Endothelial cell of umbilical vein (primary cell): ENCODE data around the gene TSNAX. TPM values are rescaled to one million over a fixed set of nuclear protein-coding genes. Genes with fewer than 3 reads are reported as not detected.

Experiments used
- BruUV-seq: library from RNA; stranded (reverse); fragments of 400-500 nt; replicated peaks from 2 replicates; lab custom pipeline; 2021; lab: Mats Ljungman, UMichigan
- CTCF ChIA-PET: fragments of 300-600, 350-600 bp; sonication (Branson Sonifier 250); formaldehyde crosslinking; loops from one replicate; lab custom pipeline; 2021; ENCODE audit warnings: antibody characterized with exemption, inconsistent platforms; lab: Charles Lee
- POLR2A ChIA-PET: fragments of 300-600, 350-600 bp; sonication (Branson Sonifier 250); formaldehyde crosslinking; loops from one replicate; lab custom pipeline; 2021; ENCODE audit warnings: antibody characterized with exemption, inconsistent platforms; lab: Charles Lee
- DNase-seq: peaks from one replicate; pipeline ENCODE4 v3.0.0-alpha.2; 2011; ENCODE audit warnings: low read depth, low spot score
- FAIRE-seq: peaks from 2 replicates; lab custom pipeline; 2011; peaks lifted over from hg19 to GRCh38; lab: Jason Lieb, UNC
- H2AFZ ChIP-seq: 2 replicates; pipeline ENCODE4 v1.6.0; 2012; ENCODE audit warnings: low read depth, low read length, control low read depth, inconsistent platforms
- H3K27ac ChIP-seq: 2 replicates; pipeline ENCODE4 v1.5.1; 2011; ENCODE audit warnings: low read depth, mild to moderate bottlenecking, control low read depth, low read length, moderate library complexity; ENCODE audit not compliant: insufficient read depth
- H3K27me3 ChIP-seq, 2 experiments: 2 replicates each; pipeline versions ENCODE4 v1.6.0 to v1.6.1; 2011; ENCODE audit warnings: low read length in 2 of 2, mixed read lengths in 1 of 2; ENCODE audit not compliant: control insufficient read depth in 2 of 2, insufficient read depth in 2 of 2
- H3K36me3 ChIP-seq, 2 experiments: 2 replicates in 1 of 2; 3 replicates in 1 of 2; pipeline ENCODE4 v1.5.1; 2011; ENCODE audit warnings: low read length in 2 of 2, mild to moderate bottlenecking in 1 of 2, moderate library complexity in 1 of 2; ENCODE audit not compliant: control insufficient read depth in 2 of 2, insufficient read depth in 2 of 2; ENCODE audit errors: extremely low read depth in 1 of 2
- H3K4me1 ChIP-seq: 3 replicates; pipeline ENCODE4 v1.5.1; 2011; ENCODE audit warnings: mild to moderate bottlenecking, low read length; ENCODE audit not compliant: control insufficient read depth, insufficient read depth; ENCODE audit errors: extremely low read depth
- H3K4me2 ChIP-seq: 2 replicates; pipeline ENCODE4 v1.6.1; 2011; ENCODE audit warnings: low read length, control low read depth, mixed read lengths; ENCODE audit not compliant: insufficient read depth
- H3K4me3 ChIP-seq, 3 experiments: fragments of 200-600 bp in 1 of 3; sonication (generic), shearing (Covaris generic) in 1 of 3; replicated peaks in 1 of 3; 2 replicates each; pipeline ENCODE4 v1.5.1; 2011 to 2016; ENCODE audit warnings: control low read depth in 3 of 3, low read length in 3 of 3, mild to moderate bottlenecking in 2 of 3, inconsistent platforms in 1 of 3, low read depth in 1 of 3, moderate library complexity in 1 of 3; ENCODE audit not compliant: insufficient read depth in 1 of 3
- H3K79me2 ChIP-seq: 2 replicates; pipeline ENCODE4 v1.6.0; 2012; ENCODE audit warnings: low read length, inconsistent platforms; ENCODE audit not compliant: control insufficient read depth, insufficient read depth
- H3K9ac ChIP-seq: replicated peaks from 2 replicates; pipeline ENCODE3; 2011; ENCODE audit warnings: low read length, control low read depth; ENCODE audit not compliant: insufficient read depth; ENCODE audit errors: extremely low read depth
- H3K9me1 ChIP-seq: replicated peaks from 3 replicates; pipeline ENCODE4 v1.6.0; 2011; ENCODE audit warnings: mild to moderate bottlenecking, low read length; ENCODE audit not compliant: control insufficient read depth, insufficient read depth; ENCODE audit errors: extremely low read depth
- H3K9me3 ChIP-seq: replicated peaks from 2 replicates; pipeline ENCODE4 v1.5.1; 2012; ENCODE audit warnings: low read length, inconsistent platforms; ENCODE audit not compliant: control insufficient read depth, insufficient read depth
- H4K20me1 ChIP-seq: replicated peaks from 2 replicates; pipeline ENCODE3; 2011; ENCODE audit warnings: mild to moderate bottlenecking, low read length; ENCODE audit not compliant: control insufficient read depth, insufficient read depth; ENCODE audit errors: extremely low read depth
- CTCF ChIP-seq, 2 donors: IDR thresholded peaks; 1 replicate in 1 of 2; 2 replicates in 1 of 2; pipeline ENCODE4 v1.5.1; 2011; ENCODE audit warnings: low read length in 2 of 2, mild to moderate bottlenecking in 2 of 2, moderate library complexity in 2 of 2, control low read depth in 1 of 2, inconsistent platforms in 1 of 2, low read depth in 1 of 2; ENCODE audit not compliant: insufficient read depth in 1 of 2; ENCODE audit errors: extremely low read depth in 1 of 2
- EZH2 ChIP-seq: IDR thresholded peaks from 2 replicates; pipeline ENCODE4 v1.6.1; 2012; ENCODE audit warnings: borderline replicate concordance, low read depth, mild to moderate bottlenecking, moderate library complexity, low read length, inconsistent platforms; ENCODE audit not compliant: severe bottlenecking
- FOS ChIP-seq: IDR thresholded peaks from 2 replicates; pipeline ENCODE4 v1.6.1; 2011; ENCODE audit warnings: mild to moderate bottlenecking, low read length, moderate library complexity, borderline replicate concordance; ENCODE audit not compliant: insufficient read depth
- GATA2 ChIP-seq: IDR thresholded peaks from 2 replicates; pipeline ENCODE4 v1.7.0; 2011; ENCODE audit warnings: low read depth, mild to moderate bottlenecking, moderate library complexity, mixed read lengths, low read length; ENCODE audit not compliant: insufficient read length, insufficient read depth
- JUN ChIP-seq: IDR thresholded peaks from 2 replicates; pipeline ENCODE4 v1.6.1; 2011; ENCODE audit warnings: borderline replicate concordance, low read depth; ENCODE audit not compliant: insufficient read length, insufficient read depth
- MAX ChIP-seq: IDR thresholded peaks from 2 replicates; pipeline ENCODE4 v1.6.1; 2011; ENCODE audit not compliant: insufficient read depth, insufficient read length
- MYC ChIP-seq: IDR thresholded peaks from one replicate; pipeline ENCODE4 v1.6.1; 2011; ENCODE audit warnings: mild to moderate bottlenecking, low read depth, low read length
- POLR2A ChIP-seq: IDR thresholded peaks from 2 replicates; pipeline ENCODE4 v1.6.1; 2012; ENCODE audit warnings: low read depth, mild to moderate bottlenecking, control low read depth, low read length
- POLR2AphosphoS5 ChIP-seq: IDR thresholded peaks from 2 replicates; pipeline ENCODE4 v1.6.1; 2012; ENCODE audit warnings: low read depth, mild to moderate bottlenecking, control low read depth, low read length, moderate library complexity; ENCODE audit not compliant: insufficient read depth
- dilution Hi-C: fragments of 300-500 bp; cut with MboI; formaldehyde crosslinking; loops from one replicate; pipeline ENCODE4 v1.15.0; 2019; ENCODE audit warnings: low sequenced_read_pairs; ENCODE audit not compliant: extremely low pct_ligation_motif_present
- intact Hi-C: fragments of 100-400 bp; cut with micrococcal nuclease; formaldehyde crosslinking; loops from one replicate; pipeline ENCODE4 v1.10.0; 2022
- polyA plus RNA-seq, 4 experiments: library from polyadenylated mRNA; depleted of rRNA in 3 of 4; stranded (reverse) in 3 of 4; unstranded in 1 of 4; fragments of >200 nt; gene quantifications; 2 replicates each; pipeline versions ENCODE4 v1.2.1 to v1.2.3, GENCODE V29; 2011 to 2012; ENCODE audit warnings: missing spikeins in 1 of 4
- total RNA-seq: library from RNA; stranded (reverse); gene quantifications from 2 replicates; pipeline ENCODE4 v1.2.3, GENCODE V29; 2021

The TSNAX gene
- total and polyA plus RNA-seq, 2 donors (not counting 3 experiments of a cell fraction or from before 2014, with no cell fraction given), result 6.3 to 26.3 TPM

GRCh38 chr1:231494439-231495110, 33.9 kb upstream of the TSNAX start:
- Histone ChIP-seq H3K27ac (no peak overlapping the region), H2AFZ (no peak overlapping the region), H3K4me2 (no peak overlapping the region), H3K36me3 (no peaks in the 10 kb centered on the region), H3K4me1 (peaks cover 8% of the 10 kb centered on the region), H3K79me2 (no peaks in the 10 kb centered on the region), H4K20me1 (no peaks in the 10 kb centered on the region), H3K9me3 (no peaks in the 10 kb centered on the region), H3K9ac (no peak overlapping the region), H3K9me1 (no peaks in the 10 kb centered on the region), H3K4me3 (no peak overlapping the region), H3K27me3 (no peaks in the 10 kb centered on the region)
- ChIA-PET CTCF (interaction anchor here (0.8 to 1.0 kb wide), 3 partner anchors 21 to 137 kb away, joined by 3 to 6 read pairs (median 3); no protein-coding TSS in a partner anchor), POLR2A (no interaction called here)
- intact Hi-C loops, result no loop called here
- TF ChIP-seq MAX, result no peak
- TF ChIP-seq JUN, result no peak
- TF ChIP-seq FOS, result no peak
- no peak for TF ChIP-seq CTCF (IDR thresholded peaks at IDR 0.05; ENCODE audit: extremely low read depth in 1 of 2, insufficient read depth in 1 of 2, low read depth in 1 of 2, low read length in 2 of 2)
- TF ChIP-seq GATA2, result no peak
- TF ChIP-seq MYC, result no peak
- no peak for TF ChIP-seq EZH2
- TF ChIP-seq POLR2A, result no peak
- TF ChIP-seq POLR2AphosphoS5, result no peak
- no peak for DNase-seq
- dilution Hi-C loops, result no loop called here
- no TSS peak for BruUV-seq
- FAIRE-seq, result no peak
